GM12878 (cell line): ENCODE results near the gene NQO1. TPM values are rescaled to one million over a fixed set of nuclear protein-coding genes. Genes with fewer than 3 reads are reported as not detected.
"Not testable (repeated sequence)": the region's sequence is repeated elsewhere in the genome, so short reads cannot be mapped to it uniquely, and the experiment has no call there.

Experiments
- ATAC-seq: fragments of 200-7000 bp; cut with Tn5 transposase; 3 replicates; pipeline ENCODE4 v1.9.1; 2020; ENCODE audit warnings: mild to moderate bottlenecking, moderate library complexity
- BruUV-seq: library from RNA; stranded (reverse); fragments of 400-500 nt; replicated peaks from 2 replicates; lab custom pipeline; 2021; lab: Mats Ljungman, UMichigan
- CTCF ChIA-PET: fragments of 300-600 bp; sonication (Branson Sonifier 250); formaldehyde crosslinking; extraction: SDS; loops from one replicate; lab custom pipeline; 2021; ENCODE audit warnings: inconsistent platforms; lab: Yijun Ruan, JAX
- POLR2A ChIA-PET: fragments of 350-600 bp; formaldehyde crosslinking; extraction: SDS; loops from one replicate; lab custom pipeline; 2021; ENCODE audit warnings: inconsistent platforms; lab: Charles Lee
- RAD21 ChIA-PET: fragments of 300-600 bp; sonication (Branson Sonifier 250); formaldehyde crosslinking; loops from one replicate; lab custom pipeline; 2023; ENCODE audit warnings: antibody characterized with exemption; ENCODE audit not compliant: unreplicated experiment; lab: Charles Lee
- SMC1A ChIA-PET: fragments of 300-600 bp; sonication (Branson Sonifier 250); formaldehyde crosslinking; loops from one replicate; lab custom pipeline; 2023; ENCODE audit not compliant: unreplicated experiment, uncharacterized antibody; lab: Charles Lee
- DNase-seq: peaks from one replicate; pipeline ENCODE4 v3.0.0-alpha.2; 2011; ENCODE audit warnings: low read depth, low spot score
- FAIRE-seq: peaks from 3 replicates; lab custom pipeline; 2011; peaks lifted over from hg19 to GRCh38; lab: Jason Lieb, UNC
- H2AFZ ChIP-seq: 2 replicates; pipeline ENCODE4 v1.6.0; 2011; ENCODE audit warnings: low read depth, low read length, control low read depth; ENCODE audit not compliant: control insufficient read depth
- H3K27ac ChIP-seq: 2 replicates; pipeline ENCODE4 v1.5.1; 2011; ENCODE audit warnings: control low read depth; ENCODE audit not compliant: control insufficient read depth, insufficient read depth
- H3K27me3 ChIP-seq, 2 experiments: replicated peaks in 1 of 2; 2 replicates each; pipeline versions ENCODE4 v1.6.0 to v1.6.1; 2011; ENCODE audit warnings: low read length in 1 of 2; ENCODE audit not compliant: control insufficient read depth in 2 of 2, insufficient read depth in 2 of 2
- H3K36me3 ChIP-seq, 2 experiments: 2 replicates each; pipeline ENCODE4 v1.5.1; 2011; ENCODE audit warnings: low read length in 1 of 2; ENCODE audit not compliant: control insufficient read depth in 2 of 2, insufficient read depth in 2 of 2
- H3K4me1 ChIP-seq: 2 replicates; pipeline ENCODE4 v1.6.1; 2011; ENCODE audit warnings: mild to moderate bottlenecking, low read length, moderate library complexity, mixed read lengths; ENCODE audit not compliant: control insufficient read depth, insufficient read depth
- H3K4me2 ChIP-seq: 2 replicates; pipeline ENCODE4 v1.6.0; 2011; ENCODE audit warnings: control low read depth; ENCODE audit not compliant: control insufficient read depth, insufficient read depth
- H3K4me3 ChIP-seq: fragments of 200-600 bp; sonication (generic); 2 replicates; pipeline ENCODE4 v1.5.1; 2016
- H3K79me2 ChIP-seq: 2 replicates; pipeline ENCODE4 v1.6.0; 2011; ENCODE audit warnings: low read length; ENCODE audit not compliant: control insufficient read depth, insufficient read depth
- H3K9ac ChIP-seq: 2 replicates; pipeline ENCODE4 v1.8.0; 2011; ENCODE audit warnings: low read length, control low read depth, mixed read lengths; ENCODE audit not compliant: control insufficient read depth, insufficient read depth
- H3K9me3 ChIP-seq: replicated peaks from 3 replicates; pipeline ENCODE4 v1.5.1; 2011; ENCODE audit warnings: mild to moderate bottlenecking, low read length; ENCODE audit not compliant: control insufficient read depth, insufficient read depth
- H4K20me1 ChIP-seq: 2 replicates; pipeline ENCODE4 v1.6.0; 2011; ENCODE audit not compliant: control insufficient read depth, insufficient read depth
- POLR2AphosphoS2 ChIP-seq: IDR thresholded peaks from 2 replicates; pipeline ENCODE4 v1.6.1; 2011; ENCODE audit warnings: low read depth, mild to moderate bottlenecking, low read length, improper control_type of control experiment, moderate library complexity
- WGBS: methylation state at CpG from one replicate; pipeline ENCODE4 v1.1.6; 2016; ENCODE audit warnings: low lambda C conversion rate; ENCODE audit not compliant: insufficient replicate concordance, insufficient coverage; ENCODE audit errors: missing lambda C conversion rate; 5-methylcytosine and 5-hydroxymethylcytosine counted together
- in situ Hi-C: fragments of 300-500 bp; cut with MboI; formaldehyde crosslinking; loops from 9 replicates; pipeline ENCODE4 v1.14.3; 2018; ENCODE audit warnings: mixed read lengths
- intact Hi-C: fragments of 100-400 bp; cut with micrococcal nuclease; formaldehyde crosslinking; loops from one replicate; pipeline ENCODE4 v1.14.2; 2022; ENCODE audit not compliant: unreplicated experiment
- polyA plus RNA-seq, 11 experiments: library from polyadenylated mRNA; depleted of rRNA in 4 of 11; unstranded in 6 of 11; stranded (reverse) in 5 of 11; fragments of >200 nt; fragmentation: Nextera tagmentation in 4 of 11; fragmentation: Illumina TruSeq in 1 of 11; extraction: Ambion mirVana in 4 of 11; extraction: Trizol in 1 of 11; gene quantifications; 1 replicate in 1 of 11; 2 replicates in 10 of 11; pipeline versions ENCODE4 v1.2.1 to v1.2.3, GENCODE V29; 2011 to 2016; ENCODE audit warnings: inconsistent platforms in 2 of 11, missing spikeins in 2 of 11, low read depth in 1 of 11
- total RNA-seq, 4 experiments: library from RNA; depleted of rRNA in 3 of 4; stranded (reverse); fragments of >200 nt in 3 of 4; fragmentation: Illumina TruSeq in 1 of 4; extraction: Trizol in 1 of 4; gene quantifications; 2 replicates each; pipeline versions ENCODE4 v1.2.1 to v1.2.3, GENCODE V29; 2013 to 2021
- TF ChIP-seq, protein P1 (sequence below): fragments of 450-650 bp; IDR thresholded peaks from 2 replicates; pipeline ENCODE4 v1.6.1; 2016; ENCODE audit warnings: mild to moderate bottlenecking

NQO1 gene
- total and polyA plus RNA-seq, 10 of the 15 experiments (the other 5 are each of a cell fraction or from before 2014, with no cell fraction given), result 24.6 to 84.9 (median 34.6) TPM

DNA sequence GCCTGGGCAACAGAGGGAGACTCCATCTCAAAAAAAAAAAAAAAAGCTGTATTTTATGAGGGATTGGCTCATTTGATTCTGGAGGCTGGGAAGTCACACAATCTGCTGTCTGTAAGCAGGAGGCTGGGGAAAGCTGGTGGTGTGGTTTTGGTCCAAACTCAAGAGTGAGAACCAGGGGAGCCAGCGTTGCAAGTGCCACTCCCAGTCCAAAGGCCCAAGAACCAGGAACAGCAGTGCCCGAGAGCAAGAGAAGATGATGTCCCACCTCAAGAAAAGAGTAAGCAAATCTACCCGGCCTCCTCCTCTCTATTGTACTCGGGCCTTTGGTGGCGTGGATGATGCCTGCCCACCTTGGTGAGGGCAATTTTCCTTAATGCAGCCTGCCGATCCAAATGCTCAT is 5.7 kb upstream of the NQO1 start:
- no peak for ATAC-seq
- ChIA-PET POLR2A (interaction anchor here (1.3 kb wide), 1 partner anchor 22 kb away, joined by 3 read pairs; no protein-coding TSS in a partner anchor), RAD21 (no interaction called here), CTCF (no interaction called here), SMC1A (interaction anchor here (1.0 kb wide), 1 partner anchor 348 kb away, joined by 3 read pairs; no protein-coding TSS in a partner anchor)
- no peaks in the 10 kb centered on the region for H3K27me3 ChIP-seq
- DNase-seq, result no peak
- H3K79me2 ChIP-seq, result peaks cover 8% of the 10 kb centered on the region
- no peaks in the 10 kb centered on the region for H3K36me3 ChIP-seq
- intact Hi-C loops, result no loop called here
- WGBS, result 92% methylated on average over 6 of the region's 6 CpGs
- BruUV-seq, result no TSS peak
- H3K9me3 ChIP-seq, result no peaks in the 10 kb centered on the region
- no peak for TF ChIP-seq POLR2AphosphoS2
- TF ChIP-seq, protein P1, sequence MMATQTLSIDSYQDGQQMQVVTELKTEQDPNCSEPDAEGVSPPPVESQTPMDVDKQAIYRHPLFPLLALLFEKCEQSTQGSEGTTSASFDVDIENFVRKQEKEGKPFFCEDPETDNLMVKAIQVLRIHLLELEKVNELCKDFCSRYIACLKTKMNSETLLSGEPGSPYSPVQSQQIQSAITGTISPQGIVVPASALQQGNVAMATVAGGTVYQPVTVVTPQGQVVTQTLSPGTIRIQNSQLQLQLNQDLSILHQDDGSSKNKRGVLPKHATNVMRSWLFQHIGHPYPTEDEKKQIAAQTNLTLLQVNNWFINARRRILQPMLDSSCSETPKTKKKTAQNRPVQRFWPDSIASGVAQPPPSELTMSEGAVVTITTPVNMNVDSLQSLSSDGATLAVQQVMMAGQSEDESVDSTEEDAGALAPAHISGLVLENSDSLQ, result no peak
- no peaks in the 10 kb centered on the region; the same call in 1 of the 2 replicates for H3K4me1 ChIP-seq
- no peak overlapping the region for H3K4me2 ChIP-seq
- in situ Hi-C loops, result no loop called here
- no peak overlapping the region for H3K27ac ChIP-seq
- no peaks in the 10 kb centered on the region for H4K20me1 ChIP-seq
- no peak overlapping the region for H2AFZ ChIP-seq
- H3K4me3 ChIP-seq, result no peak overlapping the region
- H3K9ac ChIP-seq, result no peak overlapping the region
- no peak for FAIRE-seq

DNA sequence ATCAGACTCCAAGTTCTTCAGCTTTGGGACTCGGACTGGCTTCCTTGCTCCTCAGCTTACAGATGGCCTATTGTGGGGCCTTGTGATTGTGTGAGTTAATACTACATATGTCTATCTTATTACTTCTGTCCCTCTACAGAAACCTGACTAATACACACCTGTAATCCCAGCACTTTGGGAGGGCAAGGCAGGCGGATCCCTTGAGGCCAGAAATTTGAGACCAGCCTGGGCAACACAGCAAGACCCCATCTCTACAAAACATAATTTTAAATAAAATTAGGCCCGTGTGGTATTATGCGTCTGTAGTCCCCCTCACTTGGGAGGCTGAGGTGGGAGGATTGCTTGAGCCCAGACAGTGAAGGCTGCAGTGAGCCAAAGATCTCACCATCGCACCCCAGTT is 4.9 kb upstream of the NQO1 start:
- H2AFZ ChIP-seq, FAIRE-seq, H3K4me2 ChIP-seq, H3K4me3 ChIP-seq, H3K9me3 ChIP-seq, H4K20me1 ChIP-seq, H3K9ac ChIP-seq, H3K36me3 ChIP-seq, ATAC-seq, RAD21 ChIA-PET, H3K27ac ChIP-seq, H3K4me1 ChIP-seq, DNase-seq, BruUV-seq, intact Hi-C loops, in situ Hi-C loops, H3K27me3 ChIP-seq: not testable (repeated sequence)
- peaks cover 14% of the 10 kb centered on the region for H3K79me2 ChIP-seq
- 94% methylated on average over 4 of the region's 5 CpGs for WGBS
- CTCF ChIA-PET, result interaction anchor here (0.7 kb wide), 1 partner anchor 23 kb away, joined by 4 read pairs; the partner anchor contains the start of gene NOB1
- POLR2A ChIA-PET, result interaction anchor here (0.6 to 1.3 kb wide), 4 partner anchors 23 to 753 kb away, joined by 3 to 4 read pairs (median 3); no protein-coding TSS in a partner anchor
- SMC1A ChIA-PET, result interaction anchor here (0.6 to 1.0 kb wide), 2 partner anchors 51 to 347 kb away, joined by 3 read pairs; no protein-coding TSS in a partner anchor

- H2AFZ ChIP-seq, H3K4me1 ChIP-seq, BruUV-seq, intact Hi-C loops, H3K27ac ChIP-seq, H3K27me3 ChIP-seq, H3K9ac ChIP-seq, H3K36me3 ChIP-seq, H4K20me1 ChIP-seq, H3K9me3 ChIP-seq, ATAC-seq, H3K4me3 ChIP-seq, DNase-seq, FAIRE-seq, in situ Hi-C loops, H3K4me2 ChIP-seq: not testable (repeated sequence)
- ChIA-PET RAD21 (interaction anchor here (0.7 kb wide), 1 partner anchor 19 kb away, joined by 3 read pairs; no protein-coding TSS in a partner anchor), POLR2A (interaction anchor here (0.6 to 1.8 kb wide), 3 partner anchors 22 to 88 kb away, joined by 3 to 9 read pairs (median 4); partner anchors contain the start of gene NOB1), CTCF (interaction anchor here (1.2 to 8.2 kb wide), 2 partner anchors 20 to 25 kb away, joined by 3 to 68 read pairs; partner anchors contain the start of gene NOB1), SMC1A (interaction anchor here (1.2 to 8.3 kb wide), 2 partner anchors 20 to 25 kb away, joined by 3 to 47 read pairs; partner anchors contain the start of gene NOB1)
- H3K79me2 ChIP-seq, result peaks cover 20% of the 10 kb centered on the region
- 77% methylated on average over 3 of the region's 4 CpGs for whole genome bisulfite sequencing
These were observed 2.7 kb upstream of the NQO1 start for GRCh38 chr16:69729030-69729429.
